Nephron (organoid): ENCODE measurements around the gene VTCN1.

Experiments used
- H3K27ac Mint-ChIP-seq, 3 experiments: 2 replicates each; pipeline ENCODE4 v1.8.0; 2020; ENCODE audit warnings: mixed read lengths in 3 of 3, mild to moderate bottlenecking in 2 of 3, moderate library complexity in 1 of 3
- H3K27me3 Mint-ChIP-seq: 2 replicates; pipeline ENCODE4 v1.8.0; 2021; ENCODE audit warnings: low read depth, mild to moderate bottlenecking, moderate library complexity, mixed read lengths
- H3K36me3 Mint-ChIP-seq: 2 replicates; pipeline ENCODE4 v1.8.0; 2020; ENCODE audit warnings: low read depth, mixed read lengths
- H3K4me1 Mint-ChIP-seq: 2 replicates; pipeline ENCODE4 v1.8.0; 2020; ENCODE audit warnings: mixed read lengths
- H3K4me3 Mint-ChIP-seq, 3 experiments: 2 replicates each; pipeline ENCODE4 v1.8.0; 2020; ENCODE audit warnings: mild to moderate bottlenecking in 3 of 3, mixed read lengths in 3 of 3, moderate library complexity in 2 of 3
- H3K9me3 Mint-ChIP-seq: 2 replicates; pipeline ENCODE4 v1.8.0; 2020; ENCODE audit warnings: mixed read lengths
- TF ChIP-seq, protein P1 (sequence below), 3 experiments: fragments of 200-600 bp; sonication (generic); IDR thresholded peaks; one replicate each; pipeline ENCODE4 v1.5.0; 2021; ENCODE audit warnings: antibody characterized with exemption in 3 of 3; ENCODE audit not compliant: unreplicated experiment in 3 of 3

The VTCN1 gene

GRCh38 chr1:117183112-117183511 is 27.6 kb downstream of the VTCN1 start:
- Mint-ChIP-seq H3K27me3 (peaks cover 8% of the 10 kb centered on the region), H3K4me3 (no peak overlapping the region), H3K27ac (no peak overlapping the region), H3K36me3 (no peaks in the 10 kb centered on the region), H3K9me3 (no peaks in the 10 kb centered on the region), H3K4me1 (peaks cover 28% of the 10 kb centered on the region)
- TF ChIP-seq, protein P1, sequence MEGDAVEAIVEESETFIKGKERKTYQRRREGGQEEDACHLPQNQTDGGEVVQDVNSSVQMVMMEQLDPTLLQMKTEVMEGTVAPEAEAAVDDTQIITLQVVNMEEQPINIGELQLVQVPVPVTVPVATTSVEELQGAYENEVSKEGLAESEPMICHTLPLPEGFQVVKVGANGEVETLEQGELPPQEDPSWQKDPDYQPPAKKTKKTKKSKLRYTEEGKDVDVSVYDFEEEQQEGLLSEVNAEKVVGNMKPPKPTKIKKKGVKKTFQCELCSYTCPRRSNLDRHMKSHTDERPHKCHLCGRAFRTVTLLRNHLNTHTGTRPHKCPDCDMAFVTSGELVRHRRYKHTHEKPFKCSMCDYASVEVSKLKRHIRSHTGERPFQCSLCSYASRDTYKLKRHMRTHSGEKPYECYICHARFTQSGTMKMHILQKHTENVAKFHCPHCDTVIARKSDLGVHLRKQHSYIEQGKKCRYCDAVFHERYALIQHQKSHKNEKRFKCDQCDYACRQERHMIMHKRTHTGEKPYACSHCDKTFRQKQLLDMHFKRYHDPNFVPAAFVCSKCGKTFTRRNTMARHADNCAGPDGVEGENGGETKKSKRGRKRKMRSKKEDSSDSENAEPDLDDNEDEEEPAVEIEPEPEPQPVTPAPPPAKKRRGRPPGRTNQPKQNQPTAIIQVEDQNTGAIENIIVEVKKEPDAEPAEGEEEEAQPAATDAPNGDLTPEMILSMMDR (IDR thresholded peaks at IDR 0.05; ENCODE audit: unreplicated experiment in 3 of 3), result no peak

- Mint-ChIP-seq H3K4me1 (peaks cover 28% of the 10 kb centered on the region), H3K4me3 (no peak overlapping the region), H3K27me3 (peaks cover 8% of the 10 kb centered on the region), H3K27ac (peak overlapping the region in 1 of 3 experiments; percentile 12), H3K9me3 (no peaks in the 10 kb centered on the region), H3K36me3 (no peaks in the 10 kb centered on the region)
- TF ChIP-seq, protein P1 (IDR thresholded peaks at IDR 0.05; ENCODE audit: unreplicated experiment in 3 of 3), result no peak
Measured at GRCh38 chr1:117182319-117182718, 28.4 kb downstream of the VTCN1 start.

DNA sequence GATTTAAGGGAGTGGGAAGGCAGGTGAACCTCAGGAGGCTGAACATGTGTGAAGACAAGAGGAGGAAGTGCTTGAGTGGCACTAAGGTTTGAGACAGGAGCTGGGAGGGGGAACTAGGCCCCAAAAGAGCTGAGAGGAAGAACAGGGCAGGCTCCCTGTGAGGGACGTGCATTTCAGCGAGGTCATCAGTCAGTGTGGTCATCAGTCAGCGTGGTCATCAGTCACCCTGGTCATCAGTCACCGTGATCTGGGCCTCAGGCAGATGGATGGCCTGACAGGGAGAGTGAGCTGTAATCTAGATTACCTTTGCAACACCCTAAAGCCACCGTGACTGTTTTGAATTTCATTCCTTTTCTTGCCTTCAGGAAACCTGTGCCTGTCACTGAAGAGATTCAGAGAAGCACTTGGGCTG is 29.1 kb downstream of the VTCN1 start:
- Mint-ChIP-seq H3K4me1 (peaks cover 28% of the 10 kb centered on the region), H3K4me3 (no peak overlapping the region), H3K27me3 (peaks cover 8% of the 10 kb centered on the region), H3K27ac (peak overlapping the region in 2 of 3 experiments; percentile 5 to 12), H3K9me3 (no peaks in the 10 kb centered on the region), H3K36me3 (no peaks in the 10 kb centered on the region)
- TF ChIP-seq, protein P1 (IDR thresholded peaks at IDR 0.05; ENCODE audit: unreplicated experiment in 3 of 3), result no peak

DNA sequence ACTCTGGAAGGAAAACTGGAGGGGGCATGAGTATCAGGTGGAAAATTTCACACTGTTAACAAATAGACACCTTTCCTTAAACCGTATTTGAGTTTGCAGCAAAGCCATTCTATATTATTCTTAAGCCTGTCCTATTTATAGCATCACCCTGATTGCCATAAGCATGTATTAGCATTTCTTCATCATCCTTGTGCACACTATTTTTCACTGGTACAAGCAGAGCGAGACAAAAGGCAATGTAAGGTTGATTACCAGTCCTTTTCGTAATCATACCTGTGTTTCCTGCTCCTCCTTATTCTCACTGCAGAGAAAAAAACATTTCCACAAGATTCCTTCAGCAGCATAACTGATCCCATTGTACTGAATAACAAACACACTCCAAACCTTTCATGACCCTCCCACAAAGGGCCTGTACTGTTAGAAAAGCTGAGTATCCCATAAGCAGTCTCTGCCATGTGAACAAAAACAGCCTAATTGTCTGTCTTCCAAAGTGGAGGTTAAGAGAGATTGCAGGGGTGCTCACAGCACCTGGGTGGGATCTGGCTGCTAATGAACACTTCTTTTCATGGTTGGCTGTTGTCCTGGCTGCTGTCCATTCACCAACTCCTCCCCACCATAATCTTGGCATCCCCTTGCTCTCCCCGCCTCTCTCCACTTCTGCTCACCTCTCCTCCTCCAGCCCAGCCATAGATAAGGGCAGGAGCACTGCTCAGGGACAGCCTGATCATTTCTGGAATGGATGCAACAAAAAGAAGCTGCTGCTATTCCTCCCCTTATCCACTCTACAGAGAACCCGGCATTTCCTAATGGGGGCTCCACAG is 30.4 kb downstream of the VTCN1 start:
- Mint-ChIP-seq H3K27ac (peak overlapping the region; percentile 0 to 82 (median 53)), H3K27me3 (peaks cover 8% of the 10 kb centered on the region), H3K36me3 (no peaks in the 10 kb centered on the region), H3K4me3 (no peak overlapping the region), H3K4me1 (peaks cover 30% of the 10 kb centered on the region), H3K9me3 (no peaks in the 10 kb centered on the region)
- TF ChIP-seq, protein P1 (IDR thresholded peaks at IDR 0.05; ENCODE audit: unreplicated experiment in 3 of 3), result no peak

DNA sequence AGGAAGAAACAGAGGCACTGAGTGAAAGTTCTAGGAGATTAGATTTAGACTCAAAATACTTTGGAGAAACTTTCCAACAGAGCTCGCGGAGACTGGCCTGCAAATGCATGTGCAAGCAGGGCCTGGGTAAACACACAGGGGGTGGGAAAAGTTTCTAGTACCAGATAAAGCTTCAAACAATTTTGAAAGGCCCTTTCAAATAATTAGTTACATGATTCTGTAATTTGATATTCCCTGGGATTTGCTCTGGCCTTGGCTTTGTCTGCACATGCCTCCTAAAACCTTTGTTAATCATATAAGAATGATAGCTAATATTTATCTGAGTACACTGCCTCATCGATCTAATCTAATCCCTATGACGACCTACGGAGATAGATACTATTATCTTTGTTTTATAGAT is 31.3 kb downstream of the VTCN1 start:
- TF ChIP-seq, protein P1 (IDR thresholded peaks at IDR 0.05; ENCODE audit: unreplicated experiment in 3 of 3), result no peak
- H3K4me1 Mint-ChIP-seq, result peaks cover 36% of the 10 kb centered on the region
- H3K4me3 Mint-ChIP-seq, result no peak overlapping the region
- H3K27me3 Mint-ChIP-seq, result peaks cover 8% of the 10 kb centered on the region
- H3K9me3 Mint-ChIP-seq, result no peaks in the 10 kb centered on the region
- H3K36me3 Mint-ChIP-seq, result no peaks in the 10 kb centered on the region
- peak overlapping the region in 2 of 3 experiments; percentile 38 to 82 for H3K27ac Mint-ChIP-seq

DNA sequence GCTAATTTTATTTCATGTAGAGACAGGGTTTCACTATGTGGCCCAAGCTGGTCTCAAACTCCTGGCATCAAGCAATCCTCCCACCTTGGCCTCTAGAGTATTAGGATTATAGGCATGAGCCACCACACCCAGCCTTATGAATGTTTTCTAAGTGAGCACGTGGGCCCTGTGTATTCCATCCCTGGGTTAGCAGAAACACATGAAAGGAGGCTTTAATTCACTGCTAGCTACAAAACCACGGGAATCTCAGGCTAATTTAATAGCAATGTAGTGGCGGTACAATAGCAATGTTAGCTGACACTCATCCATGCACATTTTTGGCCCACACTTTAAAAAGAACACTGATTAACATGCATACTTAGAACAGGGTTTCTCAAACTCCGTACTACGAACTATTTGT is 32.0 kb downstream of the VTCN1 start:
- Mint-ChIP-seq H3K9me3 (no peaks in the 10 kb centered on the region), H3K4me1 (peaks cover 36% of the 10 kb centered on the region), H3K36me3 (no peaks in the 10 kb centered on the region), H3K27me3 (peaks cover 5% of the 10 kb centered on the region), H3K4me3 (no peak overlapping the region), H3K27ac (peak overlapping the region in 2 of 3 experiments; percentile 38 to 82)
- TF ChIP-seq, protein P1 (IDR thresholded peaks at IDR 0.05; ENCODE audit: unreplicated experiment in 3 of 3), result no peak
